Endometrial microvascular endothelial cells (primary cell): Measurements from ENCODE around the gene DCUN1D3. TPM values are rescaled to one million over a fixed set of nuclear protein-coding genes. Genes with fewer than 3 reads are reported as not detected.

Source experiments
- in situ Hi-C: cut with HindIII; loops from 2 replicates; pipeline ENCODE4 v1.10.0; 2017; ENCODE audit warnings: low sequenced_read_pairs, low pct_unique_long_range_greater_than_20kb; ENCODE audit errors: inconsistent ontology term
- total RNA-seq: library from RNA; depleted of rRNA; stranded (reverse); fragments of >200 nt; gene quantifications from one replicate; pipeline ENCODE4 v1.2.3, GENCODE V29; 2015; ENCODE audit errors: inconsistent ontology term

Gene DCUN1D3
- total RNA-seq, 1 donor from 2014 or later = 37.7 TPM

DNA sequence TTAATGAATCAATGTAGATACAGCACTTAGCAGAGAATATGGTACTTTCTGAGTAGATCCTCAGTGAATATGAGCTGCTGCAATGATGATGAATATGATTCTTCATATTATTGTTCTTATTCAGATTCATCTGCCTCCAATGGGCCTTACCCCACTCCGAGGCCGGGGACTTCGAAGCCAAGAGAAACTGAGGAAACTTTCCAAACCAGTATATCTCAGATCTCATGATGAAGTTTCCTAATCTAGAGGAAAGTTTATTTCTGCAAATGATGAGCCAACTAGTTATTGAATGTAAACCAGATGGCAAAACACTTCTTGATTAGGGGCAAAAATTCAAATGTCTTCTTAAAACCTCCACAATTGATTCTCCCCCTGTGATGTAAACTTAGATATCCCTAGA is 23.7 kb upstream of the DCUN1D3 start:
- in situ Hi-C loops = no loop called here

DNA sequence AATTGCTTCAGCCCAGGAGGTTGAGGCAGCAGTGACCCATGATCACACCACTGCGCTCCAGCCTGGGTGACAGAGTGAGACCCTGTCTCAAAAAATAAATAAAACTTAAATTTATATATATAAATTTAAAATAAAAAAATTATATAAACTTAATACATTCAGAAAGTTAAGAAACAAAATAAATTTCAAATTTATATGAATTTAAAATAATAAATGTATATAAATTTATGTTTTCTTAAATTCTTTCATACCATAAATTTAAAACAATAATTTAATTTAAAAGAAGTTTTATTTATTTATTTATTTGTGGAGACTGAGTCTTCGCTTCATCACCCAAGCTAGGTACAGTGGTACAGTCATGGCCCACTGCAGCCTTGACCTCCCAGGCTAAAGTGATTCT is 20.6 kb upstream of the DCUN1D3 start:
- in situ Hi-C loops = no loop called here

DNA sequence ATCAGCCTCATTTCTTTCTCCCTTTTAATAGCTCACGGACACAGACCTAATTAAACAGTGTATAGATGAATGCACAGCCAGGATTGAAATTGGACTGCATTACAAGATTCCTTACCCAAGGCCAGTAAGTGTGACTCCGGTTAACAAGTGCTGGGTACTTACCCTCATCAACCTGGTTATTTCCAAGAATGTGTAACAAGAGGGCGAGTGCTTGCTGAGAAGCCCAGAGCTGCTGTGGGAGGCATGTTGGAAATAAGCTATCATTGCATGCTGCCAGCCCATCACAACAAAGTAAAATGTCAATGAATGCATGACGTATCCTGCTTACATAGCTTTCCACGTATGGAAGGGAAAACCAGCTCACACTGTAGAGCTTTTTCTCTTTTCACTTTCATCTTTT is 19.9 kb upstream of the DCUN1D3 start:
- in situ Hi-C loops = no loop called here

DNA sequence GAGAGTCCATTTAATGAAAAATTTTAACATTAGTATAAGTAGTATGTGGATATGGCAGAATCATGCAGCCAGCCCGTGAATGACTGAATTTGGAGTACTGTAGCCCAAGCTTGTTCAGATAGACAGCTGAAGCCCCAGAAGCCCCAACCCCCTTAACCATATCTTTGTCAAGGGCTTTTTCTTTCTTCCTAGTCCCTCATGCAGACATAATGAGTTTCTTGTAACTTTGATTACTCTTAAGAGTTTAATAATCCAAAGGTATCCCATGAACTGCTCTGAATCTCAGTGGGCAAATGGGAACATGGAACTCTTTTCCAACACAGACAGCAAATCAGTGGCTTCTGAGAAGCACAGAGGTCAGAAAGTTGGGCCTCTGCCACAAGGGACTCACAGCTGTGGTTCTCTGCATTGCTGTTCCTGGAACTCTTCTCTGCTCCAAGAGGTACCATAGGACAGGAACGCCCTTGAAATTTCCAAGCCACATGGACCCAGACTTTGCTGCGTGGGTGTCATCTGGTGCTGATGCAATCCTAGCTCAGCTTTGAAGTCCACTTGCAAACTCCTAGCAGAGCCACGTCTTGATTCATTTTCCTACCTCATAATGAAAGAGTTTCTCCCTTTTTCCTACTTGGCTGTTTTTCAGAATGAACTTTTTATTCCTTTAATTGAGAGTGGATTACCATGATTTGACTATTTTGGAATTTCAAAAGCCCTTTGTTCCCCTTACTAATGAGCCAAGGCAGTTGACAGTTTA is 18.5 kb upstream of the DCUN1D3 start:
- in situ Hi-C loops = no loop called here

DNA sequence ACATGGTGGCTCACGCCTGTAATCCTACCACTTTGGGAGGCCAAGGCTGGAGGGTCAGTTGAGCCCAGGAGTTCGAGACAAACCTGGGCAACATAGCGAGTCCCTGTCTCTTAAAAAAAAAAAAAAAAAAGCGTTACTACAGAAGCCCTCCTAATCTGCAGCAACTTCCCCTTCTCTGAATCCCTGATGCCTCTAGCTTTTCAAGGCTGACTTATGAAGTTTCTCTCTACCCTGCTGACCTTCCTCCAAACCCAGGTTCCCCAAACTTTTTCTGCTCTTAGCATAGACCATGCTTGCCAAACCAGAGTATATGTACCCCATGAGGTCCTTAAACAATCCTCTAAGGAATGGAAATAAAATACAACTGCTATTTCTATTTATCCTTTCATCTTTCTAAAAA is 16.8 kb upstream of the DCUN1D3 start:
- in situ Hi-C loops = no loop called here

DNA sequence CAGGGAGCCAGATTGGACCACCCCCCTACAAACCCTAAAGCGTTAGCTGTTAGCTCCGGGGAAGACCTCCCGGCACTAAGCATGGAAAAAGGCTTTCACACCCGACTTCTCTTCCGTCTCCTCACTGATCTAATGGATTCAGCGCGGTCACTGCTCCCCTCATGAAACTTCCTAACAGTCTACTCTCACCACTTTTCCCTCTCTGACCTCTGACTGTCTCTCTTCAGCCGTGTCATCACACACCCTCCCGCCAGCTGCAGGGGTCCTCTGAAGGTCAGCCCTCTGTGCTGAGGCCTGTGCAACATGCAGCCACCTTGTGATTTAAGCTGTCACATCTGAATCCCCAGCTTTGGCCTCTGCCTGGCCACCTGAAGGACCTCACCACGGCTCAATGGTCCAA is 16.1 kb upstream of the DCUN1D3 start:
- in situ Hi-C loops = no loop called here

DNA sequence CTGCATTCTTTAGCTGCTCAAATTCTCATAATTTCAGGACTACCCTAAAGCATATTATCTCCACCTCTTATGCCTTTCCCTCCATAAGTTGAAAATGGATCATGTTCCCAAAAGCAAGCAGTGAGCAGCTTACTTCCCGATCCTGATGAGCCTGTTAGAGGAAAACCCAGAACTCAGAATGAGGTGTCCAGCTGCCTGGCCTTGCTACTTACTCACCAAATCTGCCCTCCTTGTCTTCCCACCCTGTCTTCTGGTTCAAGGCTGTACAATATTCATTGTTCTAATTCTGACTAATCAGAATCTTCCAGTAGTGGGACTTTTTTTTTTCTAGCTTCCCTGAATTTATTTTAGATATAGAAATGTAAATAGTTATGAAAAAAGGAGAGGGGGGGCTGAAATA is 11.2 kb upstream of the DCUN1D3 start:
- in situ Hi-C loops = no loop called here

DNA sequence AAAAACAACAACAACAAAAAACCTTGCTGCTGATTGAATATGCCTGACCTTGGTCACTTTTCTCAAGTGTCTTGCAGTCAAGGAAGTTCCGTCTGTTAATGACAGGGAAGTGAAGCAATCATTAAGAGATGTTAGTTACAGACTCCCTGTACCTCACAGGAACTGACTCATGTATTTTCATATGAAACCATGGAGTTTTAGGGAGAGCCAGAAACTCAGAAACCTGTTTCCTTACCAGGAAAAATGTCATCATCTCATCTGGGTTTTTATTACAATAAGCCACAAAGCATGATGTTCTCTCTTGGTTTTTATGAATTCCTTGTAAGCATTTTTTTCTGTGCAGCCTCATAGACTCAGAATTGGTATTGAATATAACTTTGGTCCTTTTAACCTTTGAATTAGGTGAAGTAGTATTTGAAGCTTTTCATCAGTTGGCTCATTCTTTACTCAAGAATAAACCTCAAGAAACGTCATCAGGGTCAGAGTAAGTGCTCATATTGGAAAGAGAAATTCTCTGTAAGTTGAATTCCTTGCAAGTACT is 10.7 kb upstream of the DCUN1D3 start:
- in situ Hi-C loops = no loop called here

DNA sequence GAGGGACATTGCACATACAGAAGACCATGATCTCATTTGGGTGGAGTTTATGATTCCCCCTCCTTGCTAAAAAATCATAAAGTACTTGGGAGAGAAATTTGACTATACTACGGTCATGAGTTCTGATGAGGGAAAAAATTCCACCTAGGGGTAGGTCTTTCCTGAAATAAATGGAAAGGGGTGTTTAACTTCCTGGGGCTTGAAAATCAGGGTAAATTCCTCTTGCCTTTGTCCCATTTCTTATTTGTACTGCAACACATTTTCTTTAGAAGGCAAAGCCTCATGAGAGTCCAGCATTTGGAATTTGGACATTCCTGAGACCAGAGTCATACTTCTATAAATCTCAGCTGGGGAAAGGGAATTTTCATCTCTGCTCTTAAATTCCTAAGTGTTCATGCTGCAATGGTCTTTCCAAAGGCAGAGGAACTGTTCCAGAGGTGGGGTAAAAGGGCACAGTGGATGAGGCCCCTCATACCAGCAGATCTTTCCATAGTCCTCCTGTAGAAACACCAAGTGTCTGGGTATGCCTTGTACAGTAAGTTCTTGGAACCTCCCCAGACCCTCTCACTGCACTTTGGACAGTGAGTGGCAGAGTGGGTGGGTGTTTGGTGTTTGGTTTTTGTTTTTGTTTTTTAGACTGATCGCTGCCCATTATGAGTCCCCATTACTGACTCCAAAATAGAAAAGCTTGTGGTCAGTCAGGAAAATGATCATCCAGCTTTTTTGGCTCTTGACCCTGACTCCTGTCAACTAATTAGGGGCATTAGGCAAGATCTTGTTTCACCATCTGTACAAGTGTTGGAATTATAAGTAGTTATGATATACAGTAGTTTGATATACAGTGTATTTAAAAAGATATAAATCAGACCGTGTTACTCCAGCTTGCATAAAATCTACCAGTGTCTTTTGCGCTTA is 6.4 kb upstream of the DCUN1D3 start:
- in situ Hi-C loops = loop anchor here (10.0 kb wide), 1 partner anchor 52 kb away; no protein-coding TSS in a partner anchor

DNA sequence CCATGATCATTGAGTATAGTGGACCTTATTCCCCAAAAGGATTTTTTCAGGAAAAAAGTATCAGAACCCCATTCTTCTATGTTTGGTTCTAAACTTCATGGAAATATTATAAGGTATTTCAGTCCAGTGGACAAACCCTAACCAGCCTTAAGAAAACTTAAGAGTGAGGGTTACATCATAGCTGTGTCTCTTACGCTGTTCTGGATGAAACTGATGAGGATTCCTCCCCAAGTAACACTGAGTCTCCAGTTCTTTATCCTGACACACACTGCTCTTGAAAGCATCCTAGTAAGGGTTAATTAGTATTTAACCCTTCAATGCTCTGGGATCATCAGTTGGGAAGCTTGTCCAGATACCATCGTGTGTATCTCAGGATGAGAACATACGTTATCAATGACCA is 5.4 kb upstream of the DCUN1D3 start:
- in situ Hi-C loops = loop anchor here (10.0 kb wide), 1 partner anchor 51 kb away; no protein-coding TSS in a partner anchor

DNA sequence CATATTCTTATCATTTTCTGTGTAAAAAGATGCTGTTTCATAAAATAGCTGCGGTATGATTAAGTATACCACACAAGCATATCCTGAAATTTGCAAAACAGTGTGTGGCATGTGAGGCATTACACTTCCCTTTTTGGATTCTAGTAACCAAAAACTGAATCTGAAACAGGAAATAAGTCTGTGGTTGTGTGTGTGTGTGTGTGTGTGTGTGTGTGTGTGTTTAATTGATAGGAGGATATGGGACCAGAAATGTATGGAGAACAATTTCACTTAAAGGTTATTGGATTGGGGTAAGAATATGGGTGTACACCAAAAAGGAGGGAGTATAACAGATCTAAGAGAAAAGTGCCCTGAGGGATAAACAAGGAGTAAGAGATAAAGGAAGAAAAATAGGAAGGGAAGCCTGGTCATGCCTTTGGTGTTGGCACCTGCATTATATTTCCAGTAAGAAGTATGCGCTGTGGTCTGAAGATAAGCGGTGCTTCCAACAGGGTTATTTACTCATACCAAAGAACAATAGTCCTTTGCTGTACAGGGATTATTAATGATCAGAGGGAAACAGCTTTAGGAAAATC is 4.4 kb upstream of the DCUN1D3 start:
- in situ Hi-C loops = loop anchor here (10.0 kb wide), 1 partner anchor 50 kb away; no protein-coding TSS in a partner anchor

DNA sequence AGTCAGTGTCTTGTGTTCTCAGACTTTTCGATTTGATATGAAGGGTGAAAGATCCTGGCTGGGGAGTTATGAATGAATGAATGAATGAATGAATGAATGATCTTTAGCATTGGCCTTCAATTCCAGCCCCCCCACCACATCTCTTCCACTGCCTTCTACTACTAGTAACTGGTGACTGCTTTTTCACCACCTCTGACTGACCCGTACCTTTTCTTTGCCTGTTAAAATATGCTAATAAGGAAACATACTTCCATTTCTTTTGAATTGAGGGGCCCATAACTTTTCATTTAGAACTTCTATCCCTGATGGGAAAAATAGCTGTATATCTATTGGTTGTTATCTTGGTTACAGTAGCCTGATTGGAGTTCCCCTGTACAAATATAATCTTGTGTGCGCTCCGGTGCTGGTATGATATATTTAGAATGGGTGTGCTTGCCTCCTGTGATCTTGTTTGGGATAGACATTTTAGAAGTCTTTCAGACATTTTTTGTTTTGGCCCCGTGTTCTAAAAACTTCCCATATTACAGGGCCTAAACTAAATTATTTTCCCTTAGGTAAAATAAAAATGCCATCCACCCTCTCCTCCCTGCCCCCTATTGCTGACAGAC is 3.8 kb upstream of the DCUN1D3 start:
- in situ Hi-C loops = loop anchor here (10.0 kb wide), 1 partner anchor 49 kb away; no protein-coding TSS in a partner anchor

DNA sequence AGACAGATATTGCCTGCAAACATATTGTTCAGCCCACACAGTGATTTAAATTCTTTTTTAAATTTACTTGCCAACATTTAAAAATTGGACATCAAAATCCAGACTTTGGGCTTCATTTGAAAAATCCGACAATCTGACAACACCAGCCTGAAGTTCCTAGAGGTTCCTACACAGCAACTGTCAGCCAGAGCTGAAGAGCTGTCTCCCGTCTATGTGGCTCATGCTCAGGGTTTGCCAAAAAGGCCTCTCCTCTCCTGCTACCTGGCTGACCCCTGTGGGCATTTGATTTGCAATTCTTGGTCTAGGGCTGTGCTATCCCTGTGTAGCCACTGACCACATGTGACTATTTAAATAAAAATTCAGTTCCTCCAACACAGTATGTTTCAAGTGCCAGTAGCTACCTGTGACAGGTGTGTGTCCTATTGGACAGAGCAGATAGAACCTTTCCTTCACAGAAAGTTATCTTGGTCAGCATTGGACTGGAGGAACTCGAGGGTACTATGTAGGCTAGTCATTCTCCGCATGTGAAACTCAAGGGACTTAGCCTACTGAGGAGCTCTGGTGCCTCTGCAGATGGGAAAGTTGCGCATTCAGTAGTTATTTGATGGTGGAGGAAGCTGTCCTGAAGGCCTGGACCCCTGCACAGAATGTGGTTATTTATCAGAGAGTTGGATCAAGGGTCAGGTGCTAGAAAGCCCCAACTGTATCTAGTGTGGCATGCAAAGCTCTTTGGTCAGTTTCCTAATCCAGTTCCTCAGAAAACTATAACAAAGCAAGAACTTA is 3.1 kb upstream of the DCUN1D3 start:
- in situ Hi-C loops = loop anchor here (10.0 kb wide), 1 partner anchor 49 kb away; no protein-coding TSS in a partner anchor

DNA sequence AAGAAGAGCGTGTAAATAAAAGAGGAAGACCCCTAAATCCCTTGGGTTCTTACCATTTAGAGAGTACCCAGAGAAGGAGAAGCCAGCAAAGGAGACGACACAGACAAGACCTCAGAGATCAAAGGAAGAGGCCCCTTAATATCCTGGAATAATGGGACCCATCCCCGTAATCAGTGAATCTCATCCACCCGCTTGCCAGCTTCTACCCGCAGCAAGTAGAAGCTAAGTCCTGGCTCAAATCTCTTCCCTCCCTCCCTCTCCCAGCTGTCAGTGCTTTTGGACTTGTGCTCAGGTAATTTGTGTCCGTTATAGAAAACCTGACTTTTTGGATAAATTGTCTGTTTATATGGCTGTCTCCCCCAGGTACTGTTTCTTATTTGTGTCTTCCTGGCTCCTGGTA is 2.3 kb upstream of the DCUN1D3 start:
- in situ Hi-C loops = loop anchor here (10.0 kb wide), 1 partner anchor 48 kb away; no protein-coding TSS in a partner anchor

DNA sequence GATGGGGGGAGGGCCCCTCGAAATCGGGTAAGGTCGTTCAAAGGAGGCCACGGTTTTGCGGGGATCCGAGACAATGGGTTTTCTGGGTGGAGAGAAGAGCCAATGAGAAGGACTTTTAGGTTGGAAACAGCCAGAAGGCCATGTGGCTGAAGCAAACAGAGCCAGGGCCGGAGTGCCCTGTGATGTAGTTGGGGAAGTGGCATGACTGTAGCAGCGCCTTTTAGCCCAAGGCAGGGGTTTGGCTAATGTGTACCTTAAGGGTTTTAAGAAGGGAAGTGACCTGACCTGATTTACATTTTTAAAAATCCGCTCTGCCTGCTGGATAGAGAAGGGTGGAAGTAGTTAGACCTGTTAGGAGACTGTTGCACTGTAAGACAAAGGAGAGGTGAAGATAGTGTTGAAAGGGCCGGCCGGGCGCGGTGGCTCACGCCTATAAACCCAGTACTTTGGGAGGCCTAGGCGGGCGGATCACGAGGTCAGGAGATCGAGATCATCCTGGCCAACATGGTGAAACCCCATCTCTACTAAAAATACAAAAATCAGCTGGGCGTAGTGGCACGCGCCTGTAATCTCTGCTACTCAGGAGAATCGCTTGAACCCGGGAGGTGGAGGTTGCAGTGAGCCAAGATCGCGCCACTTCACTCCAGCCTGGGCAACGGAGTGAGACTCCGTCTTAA is 1.4 kb upstream of the DCUN1D3 start:
- in situ Hi-C loops = loop anchor here (10.0 kb wide), 1 partner anchor 47 kb away; no protein-coding TSS in a partner anchor

DNA sequence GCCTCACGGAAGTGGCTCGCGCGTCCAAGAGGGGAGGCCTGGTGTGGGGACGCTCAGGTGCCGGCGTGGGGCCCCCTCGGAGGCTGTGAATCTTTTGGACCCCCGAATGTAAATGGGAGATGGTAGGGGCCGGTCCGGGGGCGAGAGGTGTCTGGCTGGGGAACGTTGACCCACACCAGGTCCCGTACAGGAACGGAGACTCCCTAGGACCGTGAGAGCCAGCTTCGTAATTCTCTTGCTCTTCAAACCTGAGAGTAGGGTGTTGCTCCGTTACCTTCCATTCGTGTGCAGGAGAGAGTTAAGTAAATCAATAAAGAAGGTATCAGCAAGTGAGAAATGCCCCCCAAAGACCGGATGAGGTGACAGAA is 894 bp upstream of the DCUN1D3 start:
- in situ Hi-C loops = loop anchor here (10.0 kb wide), 1 partner anchor 46 kb away; no protein-coding TSS in a partner anchor
